NT2/D1 (cell line): ENCODE data around the gene KRTAP10-4.

Experiments used
- SUZ12 ChIP-seq: IDR thresholded peaks from 2 replicates; pipeline ENCODE4 v1.6.1; 2011; ENCODE audit not compliant: insufficient read length, insufficient read depth; ENCODE audit errors: extremely low read depth
- YY1 ChIP-seq: IDR thresholded peaks from 2 replicates; pipeline ENCODE4 v1.6.1; 2011; ENCODE audit not compliant: insufficient read length, insufficient read depth

GRCh38 chr21:44589094-44589493 is 15.6 kb downstream of the KRTAP10-4 start:
- TF ChIP-seq SUZ12, result no peak
- no peak for TF ChIP-seq YY1
